Neural cell (in vitro differentiated cells): Measurements from ENCODE around the gene PCDH9. TPM values are rescaled to one million over a fixed set of nuclear protein-coding genes. Genes with fewer than 3 reads are reported as not detected.

Source experiments
- H2AFZ ChIP-seq: fragments of 200-600, 300-800 bp; sonication (generic), shearing (Covaris generic); 2 replicates; pipeline ENCODE4 v1.6.0; 2014; ENCODE audit warnings: low read depth, mild to moderate bottlenecking, antibody characterized with exemption, low read length, moderate library complexity
- H3F3A ChIP-seq: fragments of 200-600 bp; shearing (Covaris generic); 2 replicates; pipeline ENCODE4 v1.6.1; 2016; ENCODE audit warnings: mild to moderate bottlenecking, moderate library complexity, mixed read lengths, antibody characterized with exemption, low read length; ENCODE audit not compliant: insufficient read depth, poor library complexity, severe bottlenecking
- H3K27ac ChIP-seq: fragments of 200-600, 300-800 bp; sonication (generic), shearing (Covaris generic); 2 replicates; pipeline ENCODE4 v1.5.1; 2014; ENCODE audit warnings: mild to moderate bottlenecking, low read length, moderate library complexity
- H3K27me3 ChIP-seq: fragments of 300-800, 200-600 bp; sonication (generic), shearing (Covaris generic); 2 replicates; pipeline ENCODE4 v1.6.0; 2014; ENCODE audit warnings: mild to moderate bottlenecking, low read depth, low read length, moderate library complexity; ENCODE audit not compliant: insufficient read depth
- H3K36me3 ChIP-seq: fragments of 300-800, 200-600 bp; sonication (generic), shearing (Covaris generic); 2 replicates; pipeline ENCODE4 v1.5.1; 2014; ENCODE audit warnings: mild to moderate bottlenecking, antibody characterized with exemption, low read length, moderate library complexity; ENCODE audit not compliant: insufficient read depth
- H3K4me2 ChIP-seq: fragments of 300-800, 200-600 bp; sonication (generic), shearing (Covaris generic); 2 replicates; pipeline ENCODE4 v1.6.0; 2014; ENCODE audit warnings: mild to moderate bottlenecking, low read length
- H3K4me3 ChIP-seq: fragments of 300-800, 200-600 bp; sonication (generic), shearing (Covaris generic); 2 replicates; pipeline ENCODE4 v1.5.1; 2014; ENCODE audit warnings: mild to moderate bottlenecking, low read length, moderate library complexity
- H3K79me2 ChIP-seq: fragments of 200-600 bp; shearing (Covaris generic); replicated peaks from 2 replicates; pipeline ENCODE4 v1.6.0; 2014; ENCODE audit warnings: mild to moderate bottlenecking, low read length, moderate library complexity; ENCODE audit not compliant: insufficient read depth
- H3K9ac ChIP-seq: fragments of 300-800, 200-600 bp; sonication (generic), shearing (Covaris generic); 2 replicates; pipeline ENCODE4 v1.6.1; 2016; ENCODE audit warnings: mild to moderate bottlenecking, low read length, mixed read lengths
- H3K9me2 ChIP-seq: fragments of 200-600 bp; shearing (Covaris generic); 2 replicates; pipeline ENCODE4 v1.6.1; 2016; ENCODE audit warnings: mild to moderate bottlenecking, low read length, mixed read lengths; ENCODE audit not compliant: insufficient read depth
- H3K9me3 ChIP-seq: fragments of 200-600, 300-800 bp; sonication (generic), shearing (Covaris generic); 2 replicates; pipeline ENCODE4 v1.6.1; 2016; ENCODE audit warnings: mild to moderate bottlenecking, mixed run types, low read length, moderate library complexity, mixed read lengths
- H4K20me1 ChIP-seq: fragments of 200-600 bp; shearing (Covaris generic); 2 replicates; pipeline ENCODE4 v1.6.1; 2016; ENCODE audit warnings: mild to moderate bottlenecking, mixed run types; ENCODE audit not compliant: insufficient read depth
- CTCF ChIP-seq: fragments of 450-650 bp; IDR thresholded peaks from 2 replicates; pipeline ENCODE4 v1.5.1; 2014; ENCODE audit warnings: antibody characterized with exemption, mild to moderate bottlenecking, moderate library complexity; ENCODE audit not compliant: poor library complexity, severe bottlenecking
- EP300 ChIP-seq: fragments of 450-650 bp; conservative IDR thresholded peaks from 2 replicates; pipeline ENCODE4 v1.6.1; 2014; ENCODE audit warnings: antibody characterized with exemption, mild to moderate bottlenecking, moderate library complexity; ENCODE audit not compliant: poor library complexity, severe bottlenecking
- EZH2 ChIP-seq: fragments of 200-600, 300-800 bp; shearing (Covaris generic), sonication (generic); IDR thresholded peaks from 2 replicates; pipeline ENCODE4 v1.6.1; 2014; ENCODE audit warnings: antibody characterized with exemption, low read length, borderline replicate concordance, mild to moderate bottlenecking; ENCODE audit not compliant: insufficient read depth, poor library complexity, severe bottlenecking
- MXI1 ChIP-seq: fragments of 450-650 bp; conservative IDR thresholded peaks from 2 replicates; pipeline ENCODE4 v1.6.1; 2014; ENCODE audit warnings: antibody characterized with exemption, mild to moderate bottlenecking; ENCODE audit not compliant: poor library complexity, severe bottlenecking
- POLR2AphosphoS5 ChIP-seq: IDR thresholded peaks from 2 replicates; pipeline ENCODE4 v1.6.1; 2012
- RAD21 ChIP-seq: fragments of 450-650 bp; conservative IDR thresholded peaks from 2 replicates; pipeline ENCODE4 v1.6.1; 2014; ENCODE audit warnings: antibody characterized with exemption, mild to moderate bottlenecking, moderate library complexity
- REST ChIP-seq: IDR thresholded peaks from 2 replicates; pipeline ENCODE4 v1.6.1; 2012; ENCODE audit warnings: borderline replicate concordance
- SMC3 ChIP-seq: fragments of 450-650 bp; conservative IDR thresholded peaks from 2 replicates; pipeline ENCODE4 v1.6.1; 2014; ENCODE audit warnings: antibody characterized with exemption, mild to moderate bottlenecking, moderate library complexity; ENCODE audit not compliant: poor library complexity
- TAF1 ChIP-seq: IDR thresholded peaks from 2 replicates; pipeline ENCODE4 v1.6.1; 2012; ENCODE audit warnings: low read depth
- polyA plus RNA-seq: library from polyadenylated mRNA; depleted of rRNA; stranded (reverse); fragments of >200 nt; gene quantifications from 2 replicates; pipeline ENCODE4 v1.2.3, GENCODE V29; 2014

PCDH9 gene
- polyA plus RNA-seq, 1 donor from 2014 or later = 4.6 TPM

- no peak overlapping the region for H3K27ac ChIP-seq
- H3K9ac ChIP-seq = no peak overlapping the region
- H3K4me3 ChIP-seq = no peak overlapping the region
- TF ChIP-seq TAF1 = no peak
- TF ChIP-seq EP300 = no peak
- TF ChIP-seq POLR2AphosphoS5 = no peak
- no peak for TF ChIP-seq SMC3
- no peak for TF ChIP-seq EZH2
- TF ChIP-seq REST = no peak
- no peak for TF ChIP-seq CTCF
- TF ChIP-seq RAD21 = no peak
- TF ChIP-seq MXI1 = no peak
- no peak overlapping the region for H3K4me2 ChIP-seq
- no peaks in the 10 kb centered on the region for H3K79me2 ChIP-seq
- H3K9me3 ChIP-seq = no peaks in the 10 kb centered on the region
- no peaks in the 10 kb centered on the region for H4K20me1 ChIP-seq
- H3K27me3 ChIP-seq = no peaks in the 10 kb centered on the region
- no peaks in the 10 kb centered on the region for H3K36me3 ChIP-seq
- H2AFZ ChIP-seq = no peak overlapping the region
- H3K9me2 ChIP-seq = no peaks in the 10 kb centered on the region
- no peaks in the 10 kb centered on the region for H3F3A ChIP-seq
Observed at GRCh38 chr13:66974889-66975288, 255.2 kb downstream of the PCDH9 start.

GRCh38 chr13:66974174-66974573 is 256.0 kb downstream of the PCDH9 start:
- Histone ChIP-seq H3K36me3 (no peaks in the 10 kb centered on the region), H2AFZ (no peak overlapping the region), H3F3A (no peaks in the 10 kb centered on the region), H3K9me3 (no peaks in the 10 kb centered on the region), H3K27me3 (no peaks in the 10 kb centered on the region), H3K4me3 (no peak overlapping the region), H3K27ac (no peak overlapping the region), H4K20me1 (no peaks in the 10 kb centered on the region), H3K9ac (no peak overlapping the region), H3K4me2 (no peak overlapping the region), H3K79me2 (no peaks in the 10 kb centered on the region), H3K9me2 (no peaks in the 10 kb centered on the region)
- TF ChIP-seq TAF1 = no peak
- no peak for TF ChIP-seq POLR2AphosphoS5
- TF ChIP-seq CTCF = no peak
- TF ChIP-seq MXI1 = no peak
- TF ChIP-seq RAD21 = no peak
- no peak for TF ChIP-seq EZH2
- no peak for TF ChIP-seq EP300
- no peak for TF ChIP-seq SMC3
- no peak for TF ChIP-seq REST
